GM18858 (cell line): ENCODE data around the gene BRD4.

Experiments
- ATAC-seq: cut with Tn5 transposase; IDR thresholded peaks from one replicate; pipeline ENCODE4 v1.9.1; 2021; ENCODE audit not compliant: unreplicated experiment

The BRD4 gene

DNA sequence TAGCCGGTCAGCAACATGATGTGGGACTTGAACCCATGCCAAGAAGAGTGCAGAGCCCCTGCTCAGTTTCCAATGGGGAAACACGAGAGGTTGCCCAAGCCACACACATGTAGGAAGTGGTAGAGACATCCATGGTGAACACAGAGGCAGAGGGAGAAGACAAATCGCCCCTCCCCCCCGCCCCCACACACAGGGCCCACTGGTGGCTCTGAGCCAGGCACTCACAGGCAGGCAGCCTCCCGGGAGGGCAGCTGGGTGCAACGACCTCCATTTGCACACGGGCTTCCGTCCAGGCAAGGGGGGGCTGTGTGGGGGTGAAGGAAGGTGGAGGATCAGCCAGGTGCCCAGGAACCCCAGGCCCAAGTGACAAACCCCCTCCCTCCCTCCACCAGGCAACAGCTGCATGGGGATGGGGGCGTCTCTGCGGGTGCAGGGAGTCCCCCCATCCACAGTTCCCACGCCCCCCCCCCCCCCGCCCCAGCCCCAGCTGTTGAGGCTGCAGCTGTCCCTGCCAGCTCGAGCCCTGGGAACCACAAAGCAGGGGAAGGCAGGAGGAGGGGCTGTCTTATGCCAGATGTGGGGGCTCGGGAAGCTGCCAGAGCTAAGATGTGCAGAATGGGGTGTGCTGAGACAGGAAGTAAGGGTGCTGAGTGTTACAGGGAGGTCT lies 134.9 kb downstream of the BRD4 start:
- ATAC-seq: no peak

- no peak for ATAC-seq
Measured at GRCh38 chr19:15196360-15197005, 135.9 kb downstream of the BRD4 start.

- no peak for ATAC-seq
Measured at GRCh38 chr19:15195371-15196334, 136.7 kb downstream of the BRD4 start.

DNA sequence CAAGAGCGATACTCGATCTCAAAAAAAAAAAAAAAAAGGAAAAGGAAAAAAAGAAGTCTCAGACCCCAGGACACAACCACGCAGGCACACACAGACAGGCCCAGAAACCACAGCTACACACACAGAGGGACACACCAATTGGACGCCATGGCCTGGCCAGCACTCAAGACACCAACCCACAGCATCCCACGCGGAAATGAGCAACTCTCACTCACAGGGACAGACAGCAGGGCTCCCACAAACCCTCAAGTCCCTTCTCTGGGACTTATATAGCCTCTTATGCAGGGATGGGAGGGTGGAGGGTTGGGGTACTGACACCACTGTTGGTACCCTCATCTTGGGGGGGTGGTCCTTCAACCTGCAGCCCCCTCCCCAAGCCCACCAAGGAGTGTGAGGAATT lies 137.4 kb downstream of the BRD4 start:
- ATAC-seq: no peak

DNA sequence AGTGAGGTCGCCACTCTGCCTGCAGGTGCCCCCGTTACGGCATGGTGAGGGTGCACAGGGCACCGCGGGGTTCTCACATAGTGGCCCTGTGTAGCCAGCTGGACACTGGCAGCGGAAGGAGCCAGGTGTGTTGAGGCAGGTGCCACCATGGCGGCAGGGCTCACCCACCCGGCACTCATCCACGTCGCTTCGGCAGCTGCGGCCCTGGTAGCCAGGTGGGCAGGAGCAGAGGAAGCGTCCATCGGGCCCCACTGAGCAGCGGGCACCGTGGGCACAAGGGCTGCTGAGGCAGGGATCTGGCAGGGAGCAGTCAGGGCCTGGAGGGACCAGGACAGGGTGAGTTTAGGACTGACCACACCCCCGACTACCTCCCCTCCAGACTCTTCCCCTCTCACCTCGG lies 140.4 kb downstream of the BRD4 start:
- ATAC-seq: no peak

DNA sequence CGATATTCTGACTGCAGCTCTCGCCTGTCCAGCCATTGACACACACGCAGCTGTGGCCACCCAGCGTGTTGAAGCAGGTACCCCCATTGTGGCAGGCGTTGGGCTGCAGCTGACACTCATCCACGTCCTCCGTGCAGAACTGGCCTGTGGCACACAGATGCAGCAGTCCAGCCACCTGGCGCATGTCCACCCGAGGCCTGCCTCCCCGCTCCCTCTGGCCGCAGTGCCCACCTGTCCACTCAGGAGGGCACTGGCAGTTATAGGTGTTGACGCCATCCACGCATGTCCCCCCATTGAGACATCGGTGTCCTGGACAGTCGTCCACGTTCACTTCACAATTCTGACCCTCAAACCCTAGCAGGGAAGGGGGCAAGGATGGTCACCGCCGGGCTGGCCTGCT lies 140.8 kb downstream of the BRD4 start:
- ATAC-seq: no peak

DNA sequence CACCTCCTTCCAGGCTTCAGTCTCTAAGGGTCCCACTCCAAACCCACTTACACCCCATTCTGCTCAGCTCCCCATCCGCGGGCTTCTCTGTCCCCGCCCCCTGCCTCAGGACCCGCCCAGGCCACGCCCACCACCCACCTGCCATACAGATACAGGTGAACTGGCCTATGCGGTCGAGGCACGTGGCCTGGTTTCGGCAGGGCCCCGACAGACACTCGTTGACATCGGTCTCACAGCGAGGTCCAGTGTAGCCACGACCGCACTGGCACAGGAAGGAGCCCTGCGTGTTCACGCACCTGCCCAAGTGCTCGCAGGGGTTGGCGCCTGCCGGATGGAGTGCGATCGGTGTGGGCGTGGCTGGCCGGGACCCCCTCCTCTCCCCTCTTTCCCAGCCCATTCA lies 143.5 kb downstream of the BRD4 start:
- no peak for ATAC-seq

- ATAC-seq: no peak
Measured at GRCh38 chr19:15187026-15188007, 145.0 kb downstream of the BRD4 start.
